22Rv1 (cell line): ENCODE measurements around the gene KIR2DL3.

Experiments
- ZFX ChIP-seq: fragments of 450-650 bp; IDR thresholded peaks from 2 replicates; pipeline ENCODE4 v1.6.1; 2017; ENCODE audit warnings: antibody characterized with exemption, borderline replicate concordance
- TF ChIP-seq, protein P1 (sequence below): fragments of 450-650 bp; IDR thresholded peaks from 2 replicates; pipeline ENCODE4 v1.5.1; 2017; ENCODE audit warnings: mild to moderate bottlenecking

DNA sequence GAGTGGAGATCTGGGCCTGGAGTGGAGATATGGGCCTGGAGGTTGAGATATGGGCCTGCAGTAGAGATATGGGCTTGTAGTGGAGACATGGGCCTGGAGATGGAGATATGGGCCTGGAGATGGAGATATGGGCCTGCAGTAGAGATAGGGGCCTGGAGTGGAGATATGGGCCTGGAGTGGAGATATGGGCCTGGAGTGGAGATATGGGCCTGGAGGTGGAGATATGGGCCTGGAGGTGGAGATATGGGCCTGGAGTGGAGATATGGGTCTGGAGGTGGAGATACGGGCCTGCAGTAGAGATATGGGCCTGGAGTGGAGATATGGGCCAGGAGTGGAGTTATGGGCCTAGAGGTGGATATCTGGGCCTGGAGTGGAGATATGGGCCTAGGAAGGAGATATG is 402 bp downstream of the KIR2DL3 start:
- TF ChIP-seq, protein P1, sequence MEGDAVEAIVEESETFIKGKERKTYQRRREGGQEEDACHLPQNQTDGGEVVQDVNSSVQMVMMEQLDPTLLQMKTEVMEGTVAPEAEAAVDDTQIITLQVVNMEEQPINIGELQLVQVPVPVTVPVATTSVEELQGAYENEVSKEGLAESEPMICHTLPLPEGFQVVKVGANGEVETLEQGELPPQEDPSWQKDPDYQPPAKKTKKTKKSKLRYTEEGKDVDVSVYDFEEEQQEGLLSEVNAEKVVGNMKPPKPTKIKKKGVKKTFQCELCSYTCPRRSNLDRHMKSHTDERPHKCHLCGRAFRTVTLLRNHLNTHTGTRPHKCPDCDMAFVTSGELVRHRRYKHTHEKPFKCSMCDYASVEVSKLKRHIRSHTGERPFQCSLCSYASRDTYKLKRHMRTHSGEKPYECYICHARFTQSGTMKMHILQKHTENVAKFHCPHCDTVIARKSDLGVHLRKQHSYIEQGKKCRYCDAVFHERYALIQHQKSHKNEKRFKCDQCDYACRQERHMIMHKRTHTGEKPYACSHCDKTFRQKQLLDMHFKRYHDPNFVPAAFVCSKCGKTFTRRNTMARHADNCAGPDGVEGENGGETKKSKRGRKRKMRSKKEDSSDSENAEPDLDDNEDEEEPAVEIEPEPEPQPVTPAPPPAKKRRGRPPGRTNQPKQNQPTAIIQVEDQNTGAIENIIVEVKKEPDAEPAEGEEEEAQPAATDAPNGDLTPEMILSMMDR, result no peak
- TF ChIP-seq ZFX, result no peak
